LHCN-M2 (cell line): ENCODE data around the gene ACTR5. TPM values are rescaled to one million over a fixed set of nuclear protein-coding genes. Genes with fewer than 3 reads are reported as not detected.

Source experiments
- DNase-seq: peaks from one replicate; pipeline ENCODE4 v3.0.0-alpha.2; 2012; ENCODE audit warnings: low read depth
- total RNA-seq: library from RNA; depleted of rRNA; stranded (reverse); fragments of >200 nt; gene quantifications from 2 replicates; pipeline ENCODE4 v1.2.3, GENCODE V29; 2014

Gene ACTR5
- total RNA-seq, 1 experiment from 2014 or later = 7.3 TPM

DNA sequence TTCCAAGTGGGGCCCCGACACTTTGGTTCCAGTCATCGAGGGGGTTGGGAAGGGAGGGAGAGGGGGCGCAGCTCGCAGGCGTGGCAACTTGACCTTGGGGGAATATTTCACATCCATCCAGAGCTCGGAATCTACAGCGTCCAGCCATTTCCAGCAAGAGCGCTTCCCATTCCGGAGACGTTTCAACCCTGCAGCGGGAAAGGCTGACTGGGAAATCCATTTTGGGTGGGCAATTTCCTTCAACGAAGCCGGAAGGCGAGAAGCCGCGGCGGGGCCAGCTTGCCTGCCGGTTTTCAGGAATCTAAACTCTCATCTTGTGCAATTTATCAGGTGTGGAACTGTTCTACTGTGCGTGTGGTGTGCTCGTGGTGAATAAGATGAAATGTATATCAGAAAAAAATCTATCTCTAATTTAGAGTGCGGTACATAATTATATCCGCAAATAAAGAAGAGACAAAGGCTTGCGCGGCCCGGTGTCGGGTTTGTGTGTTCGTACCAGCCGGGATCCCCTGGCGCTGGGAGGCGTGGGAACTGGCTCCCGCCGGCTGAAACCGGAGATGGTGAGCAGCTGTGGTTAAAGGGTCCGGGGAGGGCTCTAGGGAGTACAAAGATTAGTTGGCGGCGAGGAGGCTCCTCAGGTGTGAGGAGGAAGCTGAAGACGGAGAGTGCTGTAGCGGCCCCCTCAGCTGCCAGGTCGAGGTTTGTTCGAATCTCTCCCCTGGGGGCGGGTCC, 19.2 kb upstream of the ACTR5 start:
- no peak for DNase-seq

DNA sequence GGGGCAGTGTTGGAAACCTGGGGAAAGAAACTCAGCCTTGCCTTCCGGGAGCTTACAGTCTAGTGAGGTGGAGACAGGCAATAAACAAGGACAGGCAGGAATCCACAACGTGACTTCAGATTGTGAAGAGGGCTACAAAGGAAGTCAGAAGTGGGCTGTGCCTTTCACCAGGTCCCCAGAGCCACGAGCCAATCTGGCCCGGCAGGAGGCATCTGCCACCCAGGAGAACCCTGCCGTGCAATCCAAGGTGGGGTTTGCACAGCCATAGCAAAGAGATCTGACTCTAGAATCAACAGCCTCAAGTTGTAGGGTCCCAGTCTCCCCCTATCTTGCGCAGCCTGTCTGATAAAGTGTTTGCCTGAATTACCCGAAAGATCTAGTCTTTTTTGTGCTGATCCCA, 18.5 kb upstream of the ACTR5 start:
- DNase-seq = no peak

DNA sequence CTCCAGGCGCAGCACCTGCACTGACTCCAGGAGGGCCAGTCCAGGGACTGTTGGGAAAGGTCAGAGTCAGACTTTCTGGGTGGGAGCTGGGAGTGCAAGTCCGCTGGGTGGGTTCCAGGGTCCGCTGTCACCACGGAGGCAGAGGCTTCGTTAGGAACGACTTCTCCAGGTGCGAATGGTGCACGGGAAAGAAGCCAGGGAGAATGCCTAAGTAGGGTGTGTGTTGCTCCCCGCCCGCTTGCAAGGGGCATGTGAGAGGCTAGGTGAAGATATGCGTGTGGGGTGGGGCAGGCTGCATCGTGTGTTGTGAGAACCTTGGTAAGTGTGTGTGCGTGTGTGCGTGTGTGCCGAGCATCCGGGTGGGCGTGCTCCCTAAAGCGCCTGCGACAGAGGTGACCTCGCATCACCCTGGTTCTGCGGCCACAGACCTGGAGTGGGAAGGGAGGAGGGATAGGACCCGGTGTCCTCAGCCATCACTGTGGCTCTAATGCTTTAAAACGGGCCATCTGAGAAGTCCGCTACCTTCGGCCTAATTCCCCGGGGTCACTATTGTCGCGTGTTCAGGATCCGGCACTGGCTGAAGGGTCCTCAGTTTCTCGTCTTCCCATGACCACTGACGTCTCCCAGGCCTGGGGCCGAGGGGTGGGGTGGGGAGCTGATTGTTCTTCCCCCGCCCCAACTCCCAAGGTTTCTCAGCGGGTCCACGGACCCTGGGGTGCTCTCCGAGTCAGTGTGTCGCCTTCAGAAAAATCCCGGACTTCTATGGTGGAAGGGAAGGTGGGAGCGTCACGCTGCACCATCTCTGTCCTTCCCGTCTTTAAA, 17.9 kb upstream of the ACTR5 start:
- no peak for DNase-seq

DNA sequence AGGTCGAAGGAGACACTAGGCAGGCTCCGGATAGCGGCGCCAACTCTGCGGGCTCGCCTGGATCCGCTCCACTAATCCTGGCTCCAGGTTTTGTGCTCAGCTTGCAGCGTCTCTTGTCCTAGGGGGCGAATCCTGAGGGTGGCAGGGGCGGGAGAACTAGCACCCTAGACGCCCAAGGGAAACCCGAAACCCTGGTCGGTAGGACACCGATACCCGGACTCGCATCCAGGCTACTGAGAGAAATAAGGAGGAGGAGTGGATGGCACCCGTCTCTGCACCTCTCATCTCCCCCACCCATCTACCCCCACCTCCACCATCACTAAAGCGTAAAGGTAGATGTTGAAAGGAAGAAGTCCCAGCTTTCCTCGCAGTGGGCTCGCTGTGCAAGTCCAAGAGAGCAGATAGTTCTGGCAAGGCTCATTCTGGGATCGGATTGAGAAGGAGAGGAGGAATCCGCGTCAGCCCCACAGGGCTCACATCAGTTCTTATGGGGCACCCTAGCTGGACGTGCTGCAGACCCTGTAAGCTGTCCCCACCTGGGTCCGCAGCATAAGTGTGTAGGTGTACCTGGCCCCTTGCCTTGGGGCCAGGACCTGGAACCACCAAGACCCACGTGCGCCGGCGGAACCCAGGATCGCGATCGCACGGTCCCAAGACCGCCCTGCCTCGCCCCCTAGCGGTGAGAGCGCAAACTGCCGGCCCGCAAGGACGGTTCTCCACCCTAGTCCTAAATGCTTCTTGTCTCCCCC, 17.1 kb upstream of the ACTR5 start:
- peak; percentile 34 for DNase-seq

DNA sequence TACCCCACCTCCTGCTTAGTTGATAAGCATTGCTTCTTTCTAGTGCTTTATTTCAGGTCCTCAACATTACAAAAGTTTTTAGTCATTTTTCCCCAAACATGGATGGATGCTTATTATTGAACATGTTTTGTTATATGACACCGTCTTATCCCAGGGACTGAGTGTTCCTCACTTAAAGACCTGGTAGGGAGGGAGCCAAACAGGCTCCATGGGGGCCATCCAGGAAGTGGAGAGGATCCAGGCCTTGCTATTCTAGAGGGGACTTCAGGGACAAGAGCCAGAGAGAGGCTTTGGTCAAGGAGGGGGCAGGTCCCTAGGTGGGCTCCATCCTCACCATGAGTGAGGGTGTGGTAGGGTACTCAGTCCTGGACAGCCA, 16.5 kb upstream of the ACTR5 start:
- no peak for DNase-seq

DNA sequence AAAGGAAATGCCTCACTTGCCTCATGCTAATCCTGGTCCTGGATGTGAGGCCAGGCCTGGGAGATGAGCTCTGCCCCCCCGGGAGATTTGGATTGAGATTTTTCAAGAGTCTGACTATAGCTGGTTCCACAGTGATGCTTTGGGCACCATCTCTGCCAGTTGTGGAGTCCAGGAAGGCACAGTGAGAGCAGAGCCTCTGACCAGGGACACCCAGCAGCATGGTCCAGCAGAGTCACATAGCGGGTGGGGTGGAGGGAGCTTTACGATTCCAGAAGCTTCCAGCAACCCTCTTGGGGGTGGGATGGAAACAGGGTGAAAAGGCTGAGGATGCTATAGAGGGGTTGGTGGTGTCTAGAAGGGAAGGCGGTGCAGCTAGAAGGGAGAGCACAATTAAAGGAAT, 15.3 kb upstream of the ACTR5 start:
- DNase-seq = no peak

DNA sequence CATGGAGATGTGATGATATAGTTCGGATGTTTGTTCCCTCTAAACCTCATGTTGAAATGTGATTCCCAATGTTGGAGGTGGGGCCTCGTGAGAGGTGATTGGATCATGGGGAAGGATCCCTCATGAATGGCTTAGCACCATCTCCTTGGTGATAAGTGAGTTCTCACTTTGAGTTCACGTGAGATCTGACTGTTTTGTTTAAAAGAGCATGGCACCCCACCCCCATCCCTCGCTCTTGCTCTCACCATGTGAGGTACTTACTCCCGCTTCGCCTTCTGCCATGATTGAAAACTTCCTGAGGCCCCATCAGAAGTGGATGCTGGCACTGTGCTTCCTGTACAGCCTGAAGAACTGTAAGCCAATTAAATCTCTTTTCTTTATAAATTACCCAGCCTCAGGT, 13.1 kb upstream of the ACTR5 start:
- DNase-seq = no peak

DNA sequence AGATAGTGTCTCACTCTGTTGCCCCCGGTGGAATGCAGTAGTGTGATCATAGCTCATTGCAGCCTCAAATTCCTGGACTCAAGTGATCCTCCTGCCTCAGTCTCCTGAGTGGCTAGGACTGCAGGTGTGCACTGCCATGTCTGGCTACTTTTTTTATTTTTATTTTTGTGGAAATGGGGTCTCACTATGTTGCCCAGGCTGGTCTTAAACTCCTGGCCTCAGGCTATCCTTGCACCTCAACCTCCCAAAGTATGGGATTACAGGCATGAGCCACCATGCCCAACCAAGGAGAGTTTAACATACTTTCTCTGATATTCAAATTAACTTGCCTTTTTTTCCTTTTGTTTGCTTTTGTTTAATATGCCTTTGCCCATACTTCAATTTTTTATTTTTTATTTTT, 10.4 kb upstream of the ACTR5 start:
- no peak for DNase-seq

DNA sequence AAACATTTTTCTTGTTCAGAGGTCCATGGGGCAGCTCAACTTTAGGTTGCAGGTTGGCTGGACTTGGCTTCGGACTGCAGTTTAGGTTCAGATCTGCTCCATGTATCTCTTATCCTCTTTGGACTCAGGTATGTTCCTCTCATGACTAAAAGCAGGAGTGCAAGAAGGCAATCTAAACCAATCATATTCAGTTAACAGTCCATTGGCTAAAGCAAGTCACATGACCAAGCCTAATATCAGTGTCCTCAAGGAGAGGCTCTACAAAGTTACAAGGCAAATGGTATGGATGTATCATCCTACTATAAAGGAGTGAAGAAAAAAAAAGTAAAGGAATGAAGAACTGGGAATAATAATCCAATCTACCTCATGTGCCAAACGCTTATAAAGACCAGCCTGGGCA, 2.5 kb upstream of the ACTR5 start:
- no peak for DNase-seq

DNA sequence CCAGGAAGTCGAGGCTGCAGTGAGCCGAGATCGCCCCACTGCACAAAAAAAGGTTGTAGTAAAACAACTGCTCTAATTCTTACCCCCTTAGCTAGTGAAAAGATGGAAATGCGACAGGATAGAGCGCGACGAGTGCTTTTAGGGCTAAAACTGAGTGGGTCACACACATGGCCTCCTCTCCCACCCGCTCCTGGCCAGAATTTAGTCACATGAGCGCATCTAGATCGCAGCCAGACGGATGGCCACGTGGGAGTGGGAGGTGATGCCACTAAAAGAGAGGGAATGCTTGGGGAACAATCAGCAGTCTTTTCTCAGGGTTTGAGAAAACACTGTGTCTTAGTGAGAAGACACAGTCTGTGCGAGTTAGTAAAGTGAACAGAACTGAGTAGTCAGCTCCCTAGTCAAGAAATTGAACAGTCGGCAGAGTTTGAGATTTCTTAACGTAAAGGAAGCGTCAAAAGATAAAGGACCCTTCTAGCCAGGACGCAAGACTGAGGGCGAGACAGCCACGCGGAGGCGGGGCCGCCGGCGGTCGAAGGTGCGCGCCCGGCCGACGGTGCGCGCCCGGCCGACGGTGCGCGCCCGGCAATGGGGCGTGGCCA, 664 bp upstream of the ACTR5 start:
- DNase-seq = no peak

DNA sequence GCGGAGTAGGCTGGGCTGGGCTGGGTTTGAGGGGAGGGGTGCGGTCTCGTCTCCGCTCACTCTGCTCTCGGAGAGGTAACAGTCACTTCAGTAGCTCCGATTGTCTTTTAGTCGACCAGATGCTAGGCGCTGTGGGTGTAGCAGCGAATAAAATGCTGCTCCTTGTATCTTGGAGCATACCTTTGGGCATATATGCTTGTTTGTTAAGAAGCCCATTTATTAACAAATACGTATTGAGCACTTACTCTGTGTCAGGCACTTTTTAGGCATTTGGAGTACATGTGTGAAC, 545 bp downstream of the ACTR5 start:
- DNase-seq = no peak

DNA sequence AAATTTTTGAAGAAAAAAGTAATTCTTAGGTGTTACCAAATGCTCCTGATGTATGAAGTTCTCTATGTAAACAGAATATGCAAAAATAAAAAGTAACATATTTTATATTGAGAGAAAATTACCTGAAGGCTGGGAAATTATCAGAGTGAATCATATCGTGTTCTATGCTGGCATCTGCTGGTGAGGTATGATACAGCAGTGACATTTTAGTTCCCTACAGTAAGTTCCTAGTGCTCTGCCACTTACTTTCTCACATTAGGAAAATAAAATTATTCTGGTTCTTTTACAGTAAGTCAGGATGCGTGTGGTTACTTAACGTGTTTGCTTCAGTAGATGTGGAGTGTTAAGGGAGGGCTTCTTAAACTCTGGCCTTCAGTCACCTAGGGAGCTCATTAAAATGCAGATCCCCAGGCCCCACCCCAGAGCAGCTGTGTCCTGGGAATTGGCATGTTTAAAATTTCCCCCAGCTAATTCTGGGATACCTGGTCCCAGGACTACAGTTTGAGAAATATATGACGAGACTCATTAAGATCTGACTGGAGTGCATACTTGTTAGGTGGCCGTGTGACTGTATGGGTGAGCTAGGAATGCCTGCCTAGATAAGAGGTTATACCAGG, 3.2 kb downstream of the ACTR5 start:
- DNase-seq = no peak

DNA sequence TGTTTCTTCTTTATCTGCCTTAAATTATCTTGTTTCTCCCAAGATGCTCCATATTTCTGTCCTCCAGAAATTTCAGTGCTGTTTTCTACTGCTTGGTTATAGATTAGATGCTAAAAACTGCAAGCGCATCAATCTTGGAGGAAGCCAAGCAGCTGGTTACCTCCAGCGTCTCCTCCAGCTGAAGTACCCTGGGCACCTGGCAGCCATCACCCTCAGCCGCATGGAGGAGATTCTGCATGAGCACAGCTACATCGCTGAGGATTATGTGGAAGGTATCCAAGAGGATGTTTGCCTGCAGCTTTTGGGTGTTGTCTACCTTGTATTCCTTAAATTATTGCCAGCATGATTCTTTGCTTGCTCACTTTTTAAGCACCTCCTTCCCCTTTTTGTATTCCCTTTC, 3.8 kb downstream of the ACTR5 start:
- DNase-seq = no peak

DNA sequence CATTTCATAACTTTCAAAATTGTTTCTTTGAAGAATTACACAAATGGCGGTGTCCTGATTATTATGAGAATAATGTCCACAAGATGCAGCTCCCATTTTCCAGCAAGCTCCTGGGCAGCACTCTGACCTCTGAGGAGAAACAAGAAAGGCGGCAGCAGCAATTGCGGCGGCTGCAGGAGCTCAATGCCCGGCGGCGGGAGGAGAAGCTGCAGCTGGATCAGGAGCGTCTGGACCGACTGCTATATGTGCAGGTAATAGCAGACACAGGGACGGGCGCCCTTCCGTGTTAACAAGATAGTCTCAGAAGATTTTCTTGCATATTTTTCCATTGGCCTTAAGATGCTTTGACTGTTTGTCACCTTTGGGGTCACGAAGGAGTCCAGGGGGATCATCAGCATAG, 6.7 kb downstream of the ACTR5 start:
- no peak for DNase-seq

DNA sequence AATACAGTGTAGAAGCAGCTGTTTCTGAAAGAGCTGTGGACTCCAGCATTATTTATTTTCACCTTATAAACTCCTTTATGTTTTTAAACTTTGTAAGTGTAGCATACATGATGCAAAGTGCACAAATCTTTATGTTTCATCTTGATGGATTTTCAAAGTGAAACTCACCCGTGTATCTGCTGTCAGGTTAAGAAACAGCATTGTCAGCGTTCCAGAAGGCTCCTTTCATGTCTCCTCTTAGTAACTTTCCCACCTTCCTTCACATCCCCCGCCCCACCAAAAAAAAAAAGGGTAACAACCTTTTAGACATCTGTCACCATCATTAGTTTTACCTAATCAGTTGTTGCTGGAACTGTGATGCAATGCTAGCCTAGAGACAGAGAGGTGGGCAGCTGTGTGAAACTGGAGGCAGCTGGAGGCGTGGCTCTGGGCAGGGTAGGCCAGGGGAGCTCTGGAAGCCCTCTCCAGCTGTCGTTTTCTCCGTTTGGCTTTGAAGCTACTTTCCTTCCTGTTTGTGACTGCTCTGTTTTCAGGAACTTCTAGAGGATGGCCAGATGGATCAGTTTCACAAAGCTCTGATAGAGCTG, 7.2 kb downstream of the ACTR5 start:
- DNase-seq = peak; percentile 35

DNA sequence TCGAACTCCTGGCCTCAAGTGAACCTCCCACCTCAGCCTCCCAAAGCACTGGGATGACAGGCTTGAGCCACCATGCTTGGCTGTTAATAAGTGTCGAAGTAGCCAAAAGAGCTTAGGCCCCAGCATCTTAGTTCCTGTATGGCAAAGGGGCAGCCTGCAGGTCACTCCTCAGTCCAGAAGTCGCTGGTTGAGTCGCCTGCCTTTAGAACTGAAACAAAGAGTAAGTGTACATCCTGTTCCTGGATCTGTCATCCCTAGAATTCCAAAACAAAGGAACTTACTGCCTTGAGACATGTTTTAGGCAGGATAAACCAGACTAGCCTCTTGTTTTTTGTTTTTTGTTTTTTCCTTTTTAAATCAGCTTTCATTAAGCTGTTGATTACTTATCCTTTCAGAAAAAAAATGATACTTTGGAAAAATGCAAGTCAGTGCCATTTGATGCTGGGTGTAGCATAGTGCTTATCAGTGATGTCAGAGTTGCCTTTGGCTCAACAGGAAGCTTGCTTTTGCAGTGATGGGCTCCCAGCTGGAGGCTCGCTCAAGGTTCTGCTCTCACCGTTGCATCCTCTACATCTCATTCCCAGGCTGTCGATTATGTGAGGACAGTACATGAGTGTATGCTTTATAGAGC, 9.0 kb downstream of the ACTR5 start:
- no peak for DNase-seq

DNA sequence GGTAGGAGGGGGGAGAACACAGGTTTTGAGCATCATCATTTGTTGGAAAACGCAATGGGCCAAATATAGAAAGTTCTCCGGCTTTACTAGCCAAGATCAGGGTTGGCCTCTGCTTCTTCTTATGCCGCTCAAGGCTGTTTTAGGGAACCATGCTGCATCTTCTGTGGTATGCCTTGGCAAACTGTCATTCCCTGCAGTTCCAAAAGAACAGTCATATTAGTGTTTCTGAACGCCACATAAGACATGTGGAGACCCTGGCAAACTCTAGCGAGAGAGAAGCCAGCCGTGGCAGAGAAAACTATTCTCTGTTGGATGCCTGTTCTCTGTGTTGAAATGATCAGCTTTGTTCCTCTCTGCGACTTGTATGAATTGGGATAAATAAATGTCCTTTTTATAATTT, 10.8 kb downstream of the ACTR5 start:
- no peak for DNase-seq

DNA sequence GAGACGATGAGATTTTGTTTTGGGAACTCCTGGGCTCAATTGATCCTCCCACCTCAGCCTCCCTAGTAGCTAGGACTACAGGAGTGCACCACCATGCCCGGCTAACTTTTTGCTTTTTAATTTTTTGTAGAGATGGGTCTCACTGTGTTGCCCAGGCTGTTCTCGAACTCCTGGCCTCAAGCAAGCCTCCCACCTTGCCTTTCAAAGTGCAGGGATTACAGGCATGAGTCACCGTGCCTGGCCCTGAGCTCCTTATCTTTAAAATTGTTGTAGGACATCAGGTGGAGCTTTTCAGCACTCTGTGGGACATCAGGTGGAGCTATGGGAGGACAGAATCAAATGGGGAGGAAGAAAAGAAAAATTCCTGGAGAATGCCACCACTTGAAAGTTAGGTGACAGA, 12.7 kb downstream of the ACTR5 start:
- DNase-seq = no peak

DNA sequence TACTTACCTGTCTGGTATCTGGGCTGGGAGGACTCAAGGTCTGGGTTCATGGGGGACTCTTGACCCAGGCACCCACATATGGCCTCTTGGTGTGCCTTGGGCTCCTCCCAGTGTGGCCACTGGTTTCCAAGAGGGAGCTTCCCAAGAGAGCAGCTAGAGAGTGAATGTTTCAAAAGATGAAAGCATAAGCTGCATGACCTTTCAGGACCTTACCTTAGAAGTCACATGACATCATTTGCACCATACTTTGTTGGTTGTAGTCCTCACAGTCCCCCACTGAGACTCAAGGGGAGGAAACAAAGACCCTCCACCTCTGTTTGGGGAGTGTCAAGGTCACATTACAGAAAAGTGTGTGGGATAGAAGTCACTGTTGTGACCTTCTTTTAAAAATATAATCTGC, 13.9 kb downstream of the ACTR5 start:
- DNase-seq = no peak

DNA sequence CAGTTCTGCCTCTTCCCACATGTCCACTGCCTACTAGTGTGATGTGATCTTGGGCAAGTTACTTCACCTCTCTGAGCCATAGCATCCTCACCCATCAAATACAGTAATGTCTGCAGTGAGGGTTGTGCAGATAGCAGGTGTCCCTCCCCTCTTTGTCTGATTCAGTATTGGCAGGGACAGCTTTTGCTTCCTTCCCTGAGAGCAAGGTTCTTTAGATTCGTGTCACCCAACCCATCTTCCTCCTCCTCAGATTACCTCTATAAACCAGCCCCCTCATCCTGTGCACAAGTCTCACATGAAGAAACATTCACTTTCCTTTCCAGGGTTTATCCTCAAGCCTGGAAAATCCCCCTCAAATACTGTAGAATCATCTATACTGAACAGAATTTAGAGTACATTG, 15.4 kb downstream of the ACTR5 start:
- DNase-seq = no peak
